NB4 (cell line): Measurements from ENCODE around the gene SLC38A11.

Experiments used
- CTCF ChIP-seq: IDR thresholded peaks from one replicate; pipeline ENCODE4 v1.5.1; 2012; ENCODE audit warnings: low read depth, low read length
- MAX ChIP-seq: IDR thresholded peaks from 2 replicates; pipeline ENCODE4 v1.6.1; 2011; ENCODE audit warnings: low read depth, low read length
- POLR2A ChIP-seq: IDR thresholded peaks from 2 replicates; pipeline ENCODE4 v1.6.1; 2011; ENCODE audit warnings: mild to moderate bottlenecking; ENCODE audit not compliant: insufficient read length; ENCODE audit errors: extremely low read depth

- TF ChIP-seq POLR2A (no peak), CTCF (no peak), MAX (no peak)
These were observed 33.2 kb downstream of the SLC38A11 start for GRCh38 chr2:164922134-164922533.
